ENCODE results near the gene TUBGCP5.
"Not testable (repeated sequence)": the region's sequence is repeated elsewhere in the genome, so short reads cannot be mapped to it uniquely, and the experiment has no call there.

TUBGCP5 gene

GRCh38 chr15:23039143-23039916 is at the start of gene TUBGCP5:
TUBGCP5 (minus strand) TSS chr15:23039569; CDS start chr15:23039543, 26 bp downstream.
- DNase-seq (ENCODE audit: low read depth in 1 of 2, low spot score in 1 of 2): peak; percentile 94 to 96

GRCh38 chr15:23083115-23083514 is 43.7 kb upstream of the TUBGCP5 start:
- no peak for DNase-seq (ENCODE audit: low read depth in 1 of 2, low spot score in 1 of 2)

GRCh38 chr15:23081996-23082737 is 42.8 kb upstream of the TUBGCP5 start:
- DNase-seq (ENCODE audit: low read depth in 1 of 2, low spot score in 1 of 2): not testable (repeated sequence)

- no peak for DNase-seq (ENCODE audit: low read depth in 1 of 2, low spot score in 1 of 2)
Measured at GRCh38 chr15:23081271-23081670, 41.9 kb upstream of the TUBGCP5 start.

- no peak for DNase-seq (ENCODE audit: low read depth in 1 of 2, low spot score in 1 of 2)
Measured at GRCh38 chr15:23079766-23080165, 40.4 kb upstream of the TUBGCP5 start.

- no peak for DNase-seq (ENCODE audit: low read depth in 1 of 2, low spot score in 1 of 2)
Measured at GRCh38 chr15:23075927-23076326, 36.6 kb upstream of the TUBGCP5 start.

GRCh38 chr15:23074684-23075083 is 35.3 kb upstream of the TUBGCP5 start:
- no peak for DNase-seq (ENCODE audit: low read depth in 1 of 2, low spot score in 1 of 2)

GRCh38 chr15:23073890-23074646 is 34.7 kb upstream of the TUBGCP5 start:
- DNase-seq (ENCODE audit: low read depth in 1 of 2, low spot score in 1 of 2): no peak

- no peak for DNase-seq (ENCODE audit: low read depth in 1 of 2, low spot score in 1 of 2)
Measured at GRCh38 chr15:23072633-23073032, 33.3 kb upstream of the TUBGCP5 start.

- no peak for DNase-seq (ENCODE audit: low read depth in 1 of 2, low spot score in 1 of 2)
Measured at GRCh38 chr15:23069496-23070166, 30.3 kb upstream of the TUBGCP5 start.

GRCh38 chr15:23067416-23067815 is 28.0 kb upstream of the TUBGCP5 start:
- DNase-seq (ENCODE audit: low read depth in 1 of 2, low spot score in 1 of 2): no peak

- DNase-seq (ENCODE audit: low read depth in 1 of 2, low spot score in 1 of 2): no peak
Measured at GRCh38 chr15:23065836-23066235, 26.5 kb upstream of the TUBGCP5 start.

- DNase-seq (ENCODE audit: low read depth in 1 of 2, low spot score in 1 of 2): no peak
Measured at GRCh38 chr15:23064156-23064555, 24.8 kb upstream of the TUBGCP5 start.

GRCh38 chr15:23057707-23058106 is 18.3 kb upstream of the TUBGCP5 start:
- no peak for DNase-seq (ENCODE audit: low read depth in 1 of 2, low spot score in 1 of 2)

GRCh38 chr15:23055316-23055715 is 15.9 kb upstream of the TUBGCP5 start:
- no peak for DNase-seq (ENCODE audit: low read depth in 1 of 2, low spot score in 1 of 2)

GRCh38 chr15:23052522-23052921 is 13.2 kb upstream of the TUBGCP5 start:
- no peak for DNase-seq (ENCODE audit: low read depth in 1 of 2, low spot score in 1 of 2)

GRCh38 chr15:23050708-23051107 is 11.3 kb upstream of the TUBGCP5 start:
- DNase-seq (ENCODE audit: low read depth in 1 of 2, low spot score in 1 of 2): no peak

GRCh38 chr15:23049984-23050628 is 10.7 kb upstream of the TUBGCP5 start:
- no peak for DNase-seq (ENCODE audit: low read depth in 1 of 2, low spot score in 1 of 2)

GRCh38 chr15:23048572-23049282 is 9.4 kb upstream of the TUBGCP5 start:
- DNase-seq (ENCODE audit: low read depth in 1 of 2, low spot score in 1 of 2): not testable (repeated sequence)

GRCh38 chr15:23043987-23044386 is 4.6 kb upstream of the TUBGCP5 start:
- not testable (repeated sequence) for DNase-seq (ENCODE audit: low read depth in 1 of 2, low spot score in 1 of 2)
